GM19099 (cell line): Measurements from ENCODE around the gene KLF3.

Experiments used
- POLR2A ChIP-seq: IDR thresholded peaks from 3 replicates; pipeline ENCODE4 v1.6.1; 2011; ENCODE audit warnings: low read depth; ENCODE audit not compliant: insufficient read length; ENCODE audit errors: extremely low read depth

KLF3 gene

GRCh38 chr4:38696697-38697096 is 32.7 kb downstream of the KLF3 start:
- no peak for TF ChIP-seq POLR2A

- no peak for TF ChIP-seq POLR2A
These were observed 34.2 kb downstream of the KLF3 start for GRCh38 chr4:38698176-38698575.

GRCh38 chr4:38699112-38699511 is 35.1 kb downstream of the KLF3 start:
- no peak for TF ChIP-seq POLR2A

GRCh38 chr4:38703635-38704034 is 39.6 kb downstream of the KLF3 start:
- TF ChIP-seq POLR2A: no peak

GRCh38 chr4:38704622-38705154 is 40.7 kb downstream of the KLF3 start:
- TF ChIP-seq POLR2A: no peak

- no peak for TF ChIP-seq POLR2A
These were observed 42.3 kb downstream of the KLF3 start for GRCh38 chr4:38706301-38706700.

GRCh38 chr4:38710053-38710452 is 46.1 kb downstream of the KLF3 start:
- no peak for TF ChIP-seq POLR2A

- TF ChIP-seq POLR2A: no peak
These were observed 47.1 kb downstream of the KLF3 start for GRCh38 chr4:38711066-38711465.

- no peak for TF ChIP-seq POLR2A
These were observed 51.1 kb downstream of the KLF3 start for GRCh38 chr4:38715050-38715449.

- TF ChIP-seq POLR2A: no peak
These were observed 52.3 kb downstream of the KLF3 start for GRCh38 chr4:38716256-38716655.

GRCh38 chr4:38717604-38718003 is 53.6 kb downstream of the KLF3 start:
- no peak for TF ChIP-seq POLR2A

GRCh38 chr4:38723114-38723513 is 59.1 kb downstream of the KLF3 start:
- TF ChIP-seq POLR2A: no peak

- no peak for TF ChIP-seq POLR2A
These were observed 59.9 kb downstream of the KLF3 start for GRCh38 chr4:38723726-38724474.

GRCh38 chr4:38724475-38724808 is 60.4 kb downstream of the KLF3 start:
- TF ChIP-seq POLR2A: no peak

- TF ChIP-seq POLR2A: no peak
These were observed 64.7 kb downstream of the KLF3 start for GRCh38 chr4:38728631-38729141.

- TF ChIP-seq POLR2A: no peak
These were observed 66.5 kb downstream of the KLF3 start for GRCh38 chr4:38730493-38730829.
